ENCODE results near the gene GATAD2B. TPM values are rescaled to one million over a fixed set of nuclear protein-coding genes. Genes with fewer than 3 reads are reported as not detected.

The GATAD2B gene
- total RNA-seq, 1 experiment from 2014 or later, result 46.9 TPM

- TF ChIP-seq PRDM15 (CRISPR knock-in tag; IDR thresholded peaks at IDR 0.05), result no peak
Observed at GRCh38 chr1:153776845-153777370, 145.9 kb downstream of the GATAD2B start (continued).

DNA sequence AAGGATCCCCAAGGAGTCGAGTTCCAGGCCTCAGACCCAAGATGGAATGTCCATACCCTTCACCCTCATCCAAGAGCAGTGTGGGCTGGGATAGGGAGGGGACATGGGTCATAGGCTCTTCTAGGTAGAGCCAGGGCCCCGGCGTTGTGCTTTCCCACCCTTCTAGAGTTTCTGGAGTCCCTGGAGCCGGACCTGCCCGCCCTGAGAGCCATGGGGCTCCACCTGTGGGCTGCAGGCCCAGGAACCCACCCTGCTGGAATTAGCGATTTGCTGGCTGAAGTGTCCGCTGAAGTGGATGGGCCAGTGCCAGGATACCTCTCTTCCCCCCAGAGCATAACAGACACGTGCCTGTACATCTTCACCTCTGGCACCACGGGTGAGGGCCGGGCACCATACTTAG lies 146.4 kb downstream of the GATAD2B start:
- ATAC-seq (peak; percentile 2; the same call in 1 of the 2 replicates), DNase-seq (ENCODE audit: low spot score) (no peak)
- Mint-ChIP-seq H3K4me1 (peaks cover 31% of the 10 kb centered on the region), H3K9me3 (no peaks in the 10 kb centered on the region), H3K27ac (0 out of 2 replicates have a peak overlapping the region, but pooled peaks have one; percentile 38), H3K4me3 (peak overlapping the region; percentile 86), H3K36me3 (peaks cover 13% of the 10 kb centered on the region), H3K27me3 (ENCODE audit: low read depth) (no peaks in the 10 kb centered on the region)
- CTCF ChIA-PET, result interaction anchor here (1.4 to 2.8 kb wide), 4 partner anchors 9 to 210 kb away, joined by 3 to 26 read pairs (median 6); partner anchors contain the start of genes NPR1, RAB13 and SLC39A1
- TF ChIP-seq ZMAT4 (CRISPR knock-in tag; IDR thresholded peaks at IDR 0.05) (no peak), NR2C2 (CRISPR knock-in tag; IDR thresholded peaks at IDR 0.05) (no peak), ESRRA (CRISPR knock-in tag; IDR thresholded peaks at IDR 0.05; ENCODE audit: borderline replicate concordance) (no peak), JUN (CRISPR knock-in tag; IDR thresholded peaks at IDR 0.05) (no peak), IRF2 (CRISPR knock-in tag; IDR thresholded peaks at IDR 0.05; ENCODE audit: borderline replicate concordance, low read depth) (no peak), ZNF425 (CRISPR knock-in tag; conservative IDR thresholded peaks at IDR 0.05) (no peak), ELF4 (CRISPR knock-in tag; IDR thresholded peaks at IDR 0.05; ENCODE audit: low read depth) (no peak), E2F1 (CRISPR knock-in tag; IDR thresholded peaks at IDR 0.05) (no peak)
- TF ChIP-seq, protein P1, sequence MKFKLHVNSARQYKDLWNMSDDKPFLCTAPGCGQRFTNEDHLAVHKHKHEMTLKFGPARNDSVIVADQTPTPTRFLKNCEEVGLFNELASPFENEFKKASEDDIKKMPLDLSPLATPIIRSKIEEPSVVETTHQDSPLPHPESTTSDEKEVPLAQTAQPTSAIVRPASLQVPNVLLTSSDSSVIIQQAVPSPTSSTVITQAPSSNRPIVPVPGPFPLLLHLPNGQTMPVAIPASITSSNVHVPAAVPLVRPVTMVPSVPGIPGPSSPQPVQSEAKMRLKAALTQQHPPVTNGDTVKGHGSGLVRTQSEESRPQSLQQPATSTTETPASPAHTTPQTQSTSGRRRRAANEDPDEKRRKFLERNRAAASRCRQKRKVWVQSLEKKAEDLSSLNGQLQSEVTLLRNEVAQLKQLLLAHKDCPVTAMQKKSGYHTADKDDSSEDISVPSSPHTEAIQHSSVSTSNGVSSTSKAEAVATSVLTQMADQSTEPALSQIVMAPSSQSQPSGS (CRISPR knock-in tag; IDR thresholded peaks at IDR 0.05; ENCODE audit: borderline replicate concordance, low read depth), result no peak
- POLR2A ChIA-PET, result interaction anchor here (0.6 to 1.6 kb wide), 8 partner anchors 28 to 215 kb away, joined by 3 to 13 read pairs (median 4); partner anchors contain the start of genes CHTOP, INTS3 and RPS27

DNA sequence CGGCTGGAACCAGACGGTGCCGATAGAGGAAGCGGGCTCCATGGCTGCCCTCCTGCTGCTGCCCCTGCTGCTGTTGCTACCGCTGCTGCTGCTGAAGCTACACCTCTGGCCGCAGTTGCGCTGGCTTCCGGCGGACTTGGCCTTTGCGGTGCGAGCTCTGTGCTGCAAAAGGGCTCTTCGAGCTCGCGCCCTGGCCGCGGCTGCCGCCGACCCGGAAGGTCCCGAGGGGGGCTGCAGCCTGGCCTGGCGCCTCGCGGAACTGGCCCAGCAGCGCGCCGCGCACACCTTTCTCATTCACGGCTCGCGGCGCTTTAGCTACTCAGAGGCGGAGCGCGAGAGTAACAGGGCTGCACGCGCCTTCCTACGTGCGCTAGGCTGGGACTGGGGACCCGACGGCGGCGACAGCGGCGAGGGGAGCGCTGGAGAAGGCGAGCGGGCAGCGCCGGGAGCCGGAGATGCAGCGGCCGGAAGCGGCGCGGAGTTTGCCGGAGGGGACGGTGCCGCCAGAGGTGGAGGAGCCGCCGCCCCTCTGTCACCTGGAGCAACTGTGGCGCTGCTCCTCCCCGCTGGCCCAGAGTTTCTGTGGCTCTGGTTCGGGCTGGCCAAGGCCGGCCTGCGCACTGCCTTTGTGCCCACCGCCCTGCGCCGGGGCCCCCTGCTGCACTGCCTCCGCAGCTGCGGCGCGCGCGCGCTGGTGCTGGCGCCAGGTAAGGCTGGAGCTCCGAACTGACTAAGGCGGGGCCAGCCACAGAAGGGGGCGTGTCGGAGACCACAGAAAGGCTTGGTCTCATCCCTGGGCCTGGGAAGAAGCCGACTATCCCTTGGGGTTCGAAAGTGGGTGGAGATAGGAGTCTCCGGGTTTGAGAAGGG lies 147.1 kb downstream of the GATAD2B start:
- H3K4me3 Mint-ChIP-seq, result peak overlapping the region; percentile 86
- H3K27ac Mint-ChIP-seq, result peak overlapping the region; percentile 74; the same call in 1 of the 2 replicates
- H3K4me1 Mint-ChIP-seq, result peaks cover 36% of the 10 kb centered on the region
- ChIA-PET POLR2A (interaction anchor here (0.5 to 1.6 kb wide), 14 partner anchors 8 to 215 kb away, joined by 3 to 13 read pairs (median 4); partner anchors contain the start of genes CHTOP, INTS3, JTB and RPS27), CTCF (interaction anchor here (0.6 to 2.8 kb wide), 12 partner anchors 10 to 265 kb away, joined by 3 to 26 read pairs (median 4); partner anchors contain the start of genes DENND4B, NPR1, RAB13 and S100A13)
- no peaks in the 10 kb centered on the region for H3K27me3 Mint-ChIP-seq (ENCODE audit: low read depth)
- peak; percentile 95 for DNase-seq (ENCODE audit: low spot score)
- H3K9me3 Mint-ChIP-seq, result no peaks in the 10 kb centered on the region
- peaks cover 16% of the 10 kb centered on the region for H3K36me3 Mint-ChIP-seq
- ATAC-seq, result peak; percentile 85
- TF ChIP-seq TEAD1 (CRISPR knock-in tag; IDR thresholded peaks at IDR 0.05) (no peak), NR1H2 (CRISPR knock-in tag; IDR thresholded peaks at IDR 0.05) (no peak), ZNF219 (CRISPR knock-in tag; IDR thresholded peaks at IDR 0.05; ENCODE audit: borderline replicate concordance) (no peak), SOX15 (CRISPR knock-in tag; IDR thresholded peaks at IDR 0.05) (no peak), ZNF423 (CRISPR knock-in tag; IDR thresholded peaks at IDR 0.05) (no peak), IRF2 (CRISPR knock-in tag; IDR thresholded peaks at IDR 0.05; ENCODE audit: borderline replicate concordance, low read depth) (no peak)
- TF ChIP-seq, protein P2, sequence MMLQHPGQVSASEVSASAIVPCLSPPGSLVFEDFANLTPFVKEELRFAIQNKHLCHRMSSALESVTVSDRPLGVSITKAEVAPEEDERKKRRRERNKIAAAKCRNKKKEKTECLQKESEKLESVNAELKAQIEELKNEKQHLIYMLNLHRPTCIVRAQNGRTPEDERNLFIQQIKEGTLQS (CRISPR knock-in tag; conservative IDR thresholded peaks at IDR 0.05), result no peak
- TF ChIP-seq, protein P3, sequence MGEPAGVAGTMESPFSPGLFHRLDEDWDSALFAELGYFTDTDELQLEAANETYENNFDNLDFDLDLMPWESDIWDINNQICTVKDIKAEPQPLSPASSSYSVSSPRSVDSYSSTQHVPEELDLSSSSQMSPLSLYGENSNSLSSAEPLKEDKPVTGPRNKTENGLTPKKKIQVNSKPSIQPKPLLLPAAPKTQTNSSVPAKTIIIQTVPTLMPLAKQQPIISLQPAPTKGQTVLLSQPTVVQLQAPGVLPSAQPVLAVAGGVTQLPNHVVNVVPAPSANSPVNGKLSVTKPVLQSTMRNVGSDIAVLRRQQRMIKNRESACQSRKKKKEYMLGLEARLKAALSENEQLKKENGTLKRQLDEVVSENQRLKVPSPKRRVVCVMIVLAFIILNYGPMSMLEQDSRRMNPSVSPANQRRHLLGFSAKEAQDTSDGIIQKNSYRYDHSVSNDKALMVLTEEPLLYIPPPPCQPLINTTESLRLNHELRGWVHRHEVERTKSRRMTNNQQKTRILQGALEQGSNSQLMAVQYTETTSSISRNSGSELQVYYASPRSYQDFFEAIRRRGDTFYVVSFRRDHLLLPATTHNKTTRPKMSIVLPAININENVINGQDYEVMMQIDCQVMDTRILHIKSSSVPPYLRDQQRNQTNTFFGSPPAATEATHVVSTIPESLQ (CRISPR knock-in tag; IDR thresholded peaks at IDR 0.05), result no peak

All from WTC11 (cell line).